ENCODE results near the gene VPS13A.

- no peak for TF ChIP-seq CTCF (IDR thresholded peaks at IDR 0.05)
- no peak for TF ChIP-seq POLR2A (IDR thresholded peaks at IDR 0.05)
Observed at GRCh38 chr9:77305622-77306400, 128.5 kb downstream of the VPS13A start.

Measured in uterus (tissue), 2 donors.